ENCODE data around the gene ACACA. TPM values are rescaled to one million over a fixed set of nuclear protein-coding genes. Genes with fewer than 3 reads are reported as not detected.

Gene ACACA
- total and polyA plus RNA-seq, 2 donors (not counting 1 experiment from before 2014, with no cell fraction given), result 4.8 to 26.2 TPM

DNA sequence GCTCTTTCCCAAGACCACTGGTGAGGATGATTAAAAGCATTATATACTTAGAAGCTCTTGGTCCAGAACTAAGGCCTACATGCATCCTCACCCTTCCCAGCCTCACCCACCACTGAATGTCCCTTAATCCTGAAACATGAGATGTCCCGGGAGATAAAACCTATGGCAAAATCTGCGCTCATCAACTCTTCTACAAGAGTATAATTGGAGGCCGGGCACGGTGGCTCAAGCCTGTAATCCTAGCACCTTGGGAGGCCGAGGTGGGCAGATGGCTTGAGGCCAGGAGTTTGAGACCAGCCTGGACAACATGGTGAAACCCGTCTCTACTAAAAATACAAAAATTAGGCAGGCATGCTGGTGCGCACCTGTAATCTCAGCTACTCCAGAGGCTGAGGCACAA lies 13.3 kb downstream of the ACACA start:
- Histone ChIP-seq H3K4me3 (ENCODE audit: control extremely low read depth in 1 of 5, extremely low read depth in 1 of 5, insufficient read depth in 1 of 5, low read depth in 2 of 5, low read length in 4 of 5) (no peak overlapping the region), H3K27ac (ENCODE audit: low read length in 2 of 2) (no peak overlapping the region), H3K27me3 (replicated peaks in 1 of 4; ENCODE audit: control extremely low read depth in 1 of 4, control insufficient read depth in 3 of 4, insufficient read depth in 4 of 4, low read length in 3 of 4) (no peaks in the 10 kb centered on the region), H3K36me3 (replicated peaks in 1 of 2; ENCODE audit: control extremely low read depth in 1 of 2, control insufficient read depth in 1 of 2, extremely low read depth in 1 of 2, insufficient read depth in 2 of 2, low read length in 1 of 2) (no peaks in the 10 kb centered on the region), H2AFZ (ENCODE audit: insufficient read depth, low read depth, low read length, poor library complexity, severe bottlenecking) (no peak overlapping the region), H4K20me1 (ENCODE audit: control insufficient read depth, insufficient read depth, low read length, poor library complexity, severe bottlenecking) (no peaks in the 10 kb centered on the region), H3K9me3 (ENCODE audit: control extremely low read depth in 1 of 3, control insufficient read depth in 2 of 3, insufficient read depth in 1 of 3, low read length in 2 of 3) (no peaks in the 10 kb centered on the region), H3K4me1 (ENCODE audit: control insufficient read depth in 2 of 2, insufficient read depth in 2 of 2, low read length in 2 of 2) (no peaks in the 10 kb centered on the region), H3K9ac (ENCODE audit: low read length) (no peak overlapping the region), H3K4me2 (replicated peaks; ENCODE audit: low read depth, low read length, poor library complexity, severe bottlenecking) (no peak overlapping the region), H3K79me2 (ENCODE audit: control insufficient read depth, insufficient read depth, low read length) (no peaks in the 10 kb centered on the region)
- POLR2A ChIA-PET, result no interaction called here
- no peak for DNase-seq
- Mint-ChIP-seq H3K27me3 (no peaks in the 10 kb centered on the region), H3K4me1 (peaks cover 12% of the 10 kb centered on the region), H3K9me3 (ENCODE audit: insufficient read depth) (no peaks in the 10 kb centered on the region), H3K27ac (no peak overlapping the region), H3K4me3 (no peak overlapping the region)
- ATAC-seq (ENCODE audit: low read depth), result no peak
- CTCF ChIA-PET, result interaction anchor here (7.8 kb wide), 1 partner anchor 18 kb away, joined by 61 read pairs; the partner anchor contains the start of gene C17orf78
- TF ChIP-seq, protein P1, sequence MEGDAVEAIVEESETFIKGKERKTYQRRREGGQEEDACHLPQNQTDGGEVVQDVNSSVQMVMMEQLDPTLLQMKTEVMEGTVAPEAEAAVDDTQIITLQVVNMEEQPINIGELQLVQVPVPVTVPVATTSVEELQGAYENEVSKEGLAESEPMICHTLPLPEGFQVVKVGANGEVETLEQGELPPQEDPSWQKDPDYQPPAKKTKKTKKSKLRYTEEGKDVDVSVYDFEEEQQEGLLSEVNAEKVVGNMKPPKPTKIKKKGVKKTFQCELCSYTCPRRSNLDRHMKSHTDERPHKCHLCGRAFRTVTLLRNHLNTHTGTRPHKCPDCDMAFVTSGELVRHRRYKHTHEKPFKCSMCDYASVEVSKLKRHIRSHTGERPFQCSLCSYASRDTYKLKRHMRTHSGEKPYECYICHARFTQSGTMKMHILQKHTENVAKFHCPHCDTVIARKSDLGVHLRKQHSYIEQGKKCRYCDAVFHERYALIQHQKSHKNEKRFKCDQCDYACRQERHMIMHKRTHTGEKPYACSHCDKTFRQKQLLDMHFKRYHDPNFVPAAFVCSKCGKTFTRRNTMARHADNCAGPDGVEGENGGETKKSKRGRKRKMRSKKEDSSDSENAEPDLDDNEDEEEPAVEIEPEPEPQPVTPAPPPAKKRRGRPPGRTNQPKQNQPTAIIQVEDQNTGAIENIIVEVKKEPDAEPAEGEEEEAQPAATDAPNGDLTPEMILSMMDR (IDR thresholded peaks at IDR 0.05), result no peak
- TF ChIP-seq EZH2 (IDR thresholded peaks at IDR 0.05; ENCODE audit: borderline replicate concordance, insufficient read depth, low read depth, low read length, poor library complexity, severe bottlenecking), result no peak
- 95% methylated on average over 6 of the region's 7 CpGs for WGBS (ENCODE audit: insufficient coverage)
- intact Hi-C loops (cut with micrococcal nuclease), result no loop called here

DNA sequence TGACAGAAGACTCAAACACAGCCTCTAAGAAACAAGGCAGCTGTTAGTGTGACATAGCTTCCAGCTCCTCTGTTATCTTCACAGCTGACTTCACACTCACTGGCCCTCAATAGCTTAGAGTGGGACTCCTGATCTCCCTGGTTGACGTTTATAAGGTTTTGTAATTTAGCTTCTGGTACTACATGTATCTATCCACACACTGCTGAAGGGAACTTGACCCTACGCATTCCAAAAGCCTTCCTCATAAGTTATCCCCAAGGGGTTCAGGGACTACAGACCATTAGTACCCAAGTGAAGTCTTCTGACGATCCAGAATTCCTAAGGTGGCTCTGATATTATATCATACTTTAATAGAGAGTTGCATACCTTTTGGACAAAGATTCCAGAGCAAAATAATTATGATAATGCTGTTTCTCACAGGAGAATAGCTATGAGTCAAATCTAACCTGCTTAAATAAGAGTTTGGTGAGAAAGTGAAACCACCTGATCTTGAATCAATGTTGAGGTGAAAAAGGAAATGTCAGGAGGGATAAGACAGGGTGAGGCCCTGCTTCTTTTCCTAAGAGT lies 14.5 kb downstream of the ACACA start:
- H3K9ac ChIP-seq (ENCODE audit: low read length), result no peak overlapping the region
- ChIA-PET POLR2A (no interaction called here), CTCF (interaction anchor here (1.0 to 7.8 kb wide), 2 partner anchors 17 to 58 kb away, joined by 3 to 61 read pairs; partner anchors contain the start of gene C17orf78)
- no peak overlapping the region for H3K4me2 ChIP-seq (replicated peaks; ENCODE audit: low read depth, low read length, poor library complexity, severe bottlenecking)
- intact Hi-C loops (cut with micrococcal nuclease), result no loop called here
- no peak overlapping the region for H3K27ac ChIP-seq (ENCODE audit: low read length in 2 of 2)
- no CpG with 5 or more reads among the region's 3 CpGs for WGBS (ENCODE audit: insufficient coverage)
- H2AFZ ChIP-seq (ENCODE audit: insufficient read depth, low read depth, low read length, poor library complexity, severe bottlenecking), result no peak overlapping the region
- H3K36me3 ChIP-seq (replicated peaks in 1 of 2; ENCODE audit: control extremely low read depth in 1 of 2, control insufficient read depth in 1 of 2, extremely low read depth in 1 of 2, insufficient read depth in 2 of 2, low read length in 1 of 2), result no peaks in the 10 kb centered on the region
- H3K79me2 ChIP-seq (ENCODE audit: control insufficient read depth, insufficient read depth, low read length), result no peaks in the 10 kb centered on the region
- no peaks in the 10 kb centered on the region for H3K4me1 ChIP-seq (ENCODE audit: control insufficient read depth in 2 of 2, insufficient read depth in 2 of 2, low read length in 2 of 2)
- Mint-ChIP-seq H3K4me1 (peaks cover 9% of the 10 kb centered on the region), H3K27me3 (no peaks in the 10 kb centered on the region), H3K27ac (no peak overlapping the region), H3K9me3 (ENCODE audit: insufficient read depth) (no peaks in the 10 kb centered on the region), H3K4me3 (no peak overlapping the region)
- TF ChIP-seq, protein P1 (IDR thresholded peaks at IDR 0.05), result no peak
- TF ChIP-seq EZH2 (IDR thresholded peaks at IDR 0.05; ENCODE audit: borderline replicate concordance, insufficient read depth, low read depth, low read length, poor library complexity, severe bottlenecking), result no peak
- ATAC-seq (ENCODE audit: low read depth) (no peak), DNase-seq (no peak)
- no peaks in the 10 kb centered on the region for H4K20me1 ChIP-seq (ENCODE audit: control insufficient read depth, insufficient read depth, low read length, poor library complexity, severe bottlenecking)
- H3K27me3 ChIP-seq (replicated peaks in 1 of 4; ENCODE audit: control extremely low read depth in 1 of 4, control insufficient read depth in 3 of 4, insufficient read depth in 4 of 4, low read length in 3 of 4), result no peaks in the 10 kb centered on the region
- H3K4me3 ChIP-seq (ENCODE audit: control extremely low read depth in 1 of 5, extremely low read depth in 1 of 5, insufficient read depth in 1 of 5, low read depth in 2 of 5, low read length in 4 of 5), result no peak overlapping the region
- H3K9me3 ChIP-seq (ENCODE audit: control extremely low read depth in 1 of 3, control insufficient read depth in 2 of 3, insufficient read depth in 1 of 3, low read length in 2 of 3), result no peaks in the 10 kb centered on the region

All from B cell (primary cell).